GM19395 (cell line): ENCODE data around the gene ZFYVE9.
A peak's percentile ranks its signal among the peaks of the same experiment; 100 is the strongest.
"Not testable (repeated sequence)": the region's sequence is repeated elsewhere in the genome, so short reads cannot be mapped to it uniquely, and the experiment has no call there.

ENCODE experiments used
- ATAC-seq: cut with Tn5 transposase; IDR thresholded peaks from one replicate; pipeline ENCODE4 v1.9.1; 2021; ENCODE audit warnings: mild to moderate bottlenecking, moderate library complexity; ENCODE audit not compliant: unreplicated experiment

The ZFYVE9 gene

GRCh38 chr1:52142220-52143183 is 613 bp downstream of the ZFYVE9 start:
- peak; percentile 52 for ATAC-seq

- no peak for ATAC-seq
These were observed 3.2 kb downstream of the ZFYVE9 start for GRCh38 chr1:52145137-52145536.

- ATAC-seq: not testable (repeated sequence)
These were observed 8.6 kb downstream of the ZFYVE9 start for GRCh38 chr1:52150445-52150844.

- ATAC-seq: no peak
These were observed 9.1 kb downstream of the ZFYVE9 start for GRCh38 chr1:52150946-52151345.

GRCh38 chr1:52152572-52152971 is 10.7 kb downstream of the ZFYVE9 start:
- ATAC-seq: no peak

- no peak for ATAC-seq
These were observed 11.1 kb downstream of the ZFYVE9 start for GRCh38 chr1:52153010-52153409.

- ATAC-seq: no peak
These were observed 12.0 kb downstream of the ZFYVE9 start for GRCh38 chr1:52153898-52154297.

GRCh38 chr1:52156460-52156859 is 14.6 kb downstream of the ZFYVE9 start:
- ATAC-seq: no peak

GRCh38 chr1:52157582-52157981 is 15.7 kb downstream of the ZFYVE9 start:
- no peak for ATAC-seq

GRCh38 chr1:52158218-52158617 is 16.3 kb downstream of the ZFYVE9 start:
- no peak for ATAC-seq

- no peak for ATAC-seq
These were observed 17.3 kb downstream of the ZFYVE9 start for GRCh38 chr1:52159033-52159789.

- no peak for ATAC-seq
These were observed 21.1 kb downstream of the ZFYVE9 start for GRCh38 chr1:52162947-52163346.

- no peak for ATAC-seq
These were observed 22.7 kb downstream of the ZFYVE9 start for GRCh38 chr1:52164604-52165003.

GRCh38 chr1:52166996-52167753 is 25.3 kb downstream of the ZFYVE9 start:
- ATAC-seq: no peak

- ATAC-seq: no peak
These were observed 26.6 kb downstream of the ZFYVE9 start for GRCh38 chr1:52168373-52169080.

- ATAC-seq: not testable (repeated sequence)
These were observed 29.3 kb downstream of the ZFYVE9 start for GRCh38 chr1:52171149-52171548.

GRCh38 chr1:52179073-52179472 is 37.2 kb downstream of the ZFYVE9 start:
- ATAC-seq: no peak

- ATAC-seq: no peak
These were observed 38.3 kb downstream of the ZFYVE9 start for GRCh38 chr1:52180176-52180575.

GRCh38 chr1:52181759-52182158 is 39.9 kb downstream of the ZFYVE9 start:
- ATAC-seq: not testable (repeated sequence)

GRCh38 chr1:52182328-52182727 is 40.4 kb downstream of the ZFYVE9 start:
- not testable (repeated sequence) for ATAC-seq
